Endothelial cell of umbilical vein (primary cell): ENCODE results near the gene RBM26. TPM values are rescaled to one million over a fixed set of nuclear protein-coding genes. Genes with fewer than 3 reads are reported as not detected.

Source experiments
- BruUV-seq: library from RNA; stranded (reverse); fragments of 400-500 nt; replicated peaks from 2 replicates; lab custom pipeline; 2021; lab: Mats Ljungman, UMichigan
- CTCF ChIA-PET: fragments of 300-600, 350-600 bp; sonication (Branson Sonifier 250); formaldehyde crosslinking; loops from one replicate; lab custom pipeline; 2021; ENCODE audit warnings: antibody characterized with exemption, inconsistent platforms; lab: Charles Lee
- POLR2A ChIA-PET: fragments of 300-600, 350-600 bp; sonication (Branson Sonifier 250); formaldehyde crosslinking; loops from one replicate; lab custom pipeline; 2021; ENCODE audit warnings: antibody characterized with exemption, inconsistent platforms; lab: Charles Lee
- DNase-seq: peaks from one replicate; pipeline ENCODE4 v3.0.0-alpha.2; 2011; ENCODE audit warnings: low read depth, low spot score
- FAIRE-seq: peaks from 2 replicates; lab custom pipeline; 2011; peaks lifted over from hg19 to GRCh38; lab: Jason Lieb, UNC
- H2AFZ ChIP-seq: 2 replicates; pipeline ENCODE4 v1.6.0; 2012; ENCODE audit warnings: low read depth, low read length, control low read depth, inconsistent platforms
- H3K27ac ChIP-seq: 2 replicates; pipeline ENCODE4 v1.5.1; 2011; ENCODE audit warnings: low read depth, mild to moderate bottlenecking, control low read depth, low read length, moderate library complexity; ENCODE audit not compliant: insufficient read depth
- H3K27me3 ChIP-seq, 2 experiments: 2 replicates each; pipeline versions ENCODE4 v1.6.0 to v1.6.1; 2011; ENCODE audit warnings: low read length in 2 of 2, mixed read lengths in 1 of 2; ENCODE audit not compliant: control insufficient read depth in 2 of 2, insufficient read depth in 2 of 2
- H3K36me3 ChIP-seq, 2 experiments: 2 replicates in 1 of 2; 3 replicates in 1 of 2; pipeline ENCODE4 v1.5.1; 2011; ENCODE audit warnings: low read length in 2 of 2, mild to moderate bottlenecking in 1 of 2, moderate library complexity in 1 of 2; ENCODE audit not compliant: control insufficient read depth in 2 of 2, insufficient read depth in 2 of 2; ENCODE audit errors: extremely low read depth in 1 of 2
- H3K4me1 ChIP-seq: 3 replicates; pipeline ENCODE4 v1.5.1; 2011; ENCODE audit warnings: mild to moderate bottlenecking, low read length; ENCODE audit not compliant: control insufficient read depth, insufficient read depth; ENCODE audit errors: extremely low read depth
- H3K4me2 ChIP-seq: 2 replicates; pipeline ENCODE4 v1.6.1; 2011; ENCODE audit warnings: low read length, control low read depth, mixed read lengths; ENCODE audit not compliant: insufficient read depth
- H3K4me3 ChIP-seq, 3 experiments: fragments of 200-600 bp in 1 of 3; sonication (generic), shearing (Covaris generic) in 1 of 3; replicated peaks in 1 of 3; 2 replicates each; pipeline ENCODE4 v1.5.1; 2011 to 2016; ENCODE audit warnings: control low read depth in 3 of 3, low read length in 3 of 3, mild to moderate bottlenecking in 2 of 3, inconsistent platforms in 1 of 3, low read depth in 1 of 3, moderate library complexity in 1 of 3; ENCODE audit not compliant: insufficient read depth in 1 of 3
- H3K79me2 ChIP-seq: 2 replicates; pipeline ENCODE4 v1.6.0; 2012; ENCODE audit warnings: low read length, inconsistent platforms; ENCODE audit not compliant: control insufficient read depth, insufficient read depth
- H3K9ac ChIP-seq: replicated peaks from 2 replicates; pipeline ENCODE3; 2011; ENCODE audit warnings: low read length, control low read depth; ENCODE audit not compliant: insufficient read depth; ENCODE audit errors: extremely low read depth
- H3K9me1 ChIP-seq: replicated peaks from 3 replicates; pipeline ENCODE4 v1.6.0; 2011; ENCODE audit warnings: mild to moderate bottlenecking, low read length; ENCODE audit not compliant: control insufficient read depth, insufficient read depth; ENCODE audit errors: extremely low read depth
- H3K9me3 ChIP-seq: replicated peaks from 2 replicates; pipeline ENCODE4 v1.5.1; 2012; ENCODE audit warnings: low read length, inconsistent platforms; ENCODE audit not compliant: control insufficient read depth, insufficient read depth
- H4K20me1 ChIP-seq: replicated peaks from 2 replicates; pipeline ENCODE3; 2011; ENCODE audit warnings: mild to moderate bottlenecking, low read length; ENCODE audit not compliant: control insufficient read depth, insufficient read depth; ENCODE audit errors: extremely low read depth
- CTCF ChIP-seq, 2 donors: IDR thresholded peaks; 1 replicate in 1 of 2; 2 replicates in 1 of 2; pipeline ENCODE4 v1.5.1; 2011; ENCODE audit warnings: low read length in 2 of 2, mild to moderate bottlenecking in 2 of 2, moderate library complexity in 2 of 2, control low read depth in 1 of 2, inconsistent platforms in 1 of 2, low read depth in 1 of 2; ENCODE audit not compliant: insufficient read depth in 1 of 2; ENCODE audit errors: extremely low read depth in 1 of 2
- EZH2 ChIP-seq: IDR thresholded peaks from 2 replicates; pipeline ENCODE4 v1.6.1; 2012; ENCODE audit warnings: borderline replicate concordance, low read depth, mild to moderate bottlenecking, moderate library complexity, low read length, inconsistent platforms; ENCODE audit not compliant: severe bottlenecking
- FOS ChIP-seq: IDR thresholded peaks from 2 replicates; pipeline ENCODE4 v1.6.1; 2011; ENCODE audit warnings: mild to moderate bottlenecking, low read length, moderate library complexity, borderline replicate concordance; ENCODE audit not compliant: insufficient read depth
- GATA2 ChIP-seq: IDR thresholded peaks from 2 replicates; pipeline ENCODE4 v1.7.0; 2011; ENCODE audit warnings: low read depth, mild to moderate bottlenecking, moderate library complexity, mixed read lengths, low read length; ENCODE audit not compliant: insufficient read length, insufficient read depth
- JUN ChIP-seq: IDR thresholded peaks from 2 replicates; pipeline ENCODE4 v1.6.1; 2011; ENCODE audit warnings: borderline replicate concordance, low read depth; ENCODE audit not compliant: insufficient read length, insufficient read depth
- MAX ChIP-seq: IDR thresholded peaks from 2 replicates; pipeline ENCODE4 v1.6.1; 2011; ENCODE audit not compliant: insufficient read depth, insufficient read length
- MYC ChIP-seq: IDR thresholded peaks from one replicate; pipeline ENCODE4 v1.6.1; 2011; ENCODE audit warnings: mild to moderate bottlenecking, low read depth, low read length
- POLR2A ChIP-seq: IDR thresholded peaks from 2 replicates; pipeline ENCODE4 v1.6.1; 2012; ENCODE audit warnings: low read depth, mild to moderate bottlenecking, control low read depth, low read length
- POLR2AphosphoS5 ChIP-seq: IDR thresholded peaks from 2 replicates; pipeline ENCODE4 v1.6.1; 2012; ENCODE audit warnings: low read depth, mild to moderate bottlenecking, control low read depth, low read length, moderate library complexity; ENCODE audit not compliant: insufficient read depth
- dilution Hi-C: fragments of 300-500 bp; cut with MboI; formaldehyde crosslinking; loops from one replicate; pipeline ENCODE4 v1.15.0; 2019; ENCODE audit warnings: low sequenced_read_pairs; ENCODE audit not compliant: extremely low pct_ligation_motif_present
- intact Hi-C: fragments of 100-400 bp; cut with micrococcal nuclease; formaldehyde crosslinking; loops from one replicate; pipeline ENCODE4 v1.10.0; 2022
- polyA plus RNA-seq, 4 experiments: library from polyadenylated mRNA; depleted of rRNA in 3 of 4; stranded (reverse) in 3 of 4; unstranded in 1 of 4; fragments of >200 nt; gene quantifications; 2 replicates each; pipeline versions ENCODE4 v1.2.1 to v1.2.3, GENCODE V29; 2011 to 2012; ENCODE audit warnings: missing spikeins in 1 of 4
- total RNA-seq: library from RNA; stranded (reverse); gene quantifications from 2 replicates; pipeline ENCODE4 v1.2.3, GENCODE V29; 2021

Gene RBM26
- total and polyA plus RNA-seq, 2 donors (not counting 3 experiments of a cell fraction or from before 2014, with no cell fraction given): 14.8 to 54.3 TPM

GRCh38 chr13:79392882-79393563 lies 13.0 kb downstream of the RBM26 start:
- H3K36me3 ChIP-seq: peaks cover 0 to 3% of the 10 kb centered on the region in 2 experiments

More at GRCh38 chr13:79392882-79393563, 13.0 kb downstream of the RBM26 start:
- Histone ChIP-seq H3K4me1 (peaks cover 18% of the 10 kb centered on the region), H3K4me2 (peak overlapping the region; percentile 6), H3K9ac (no peak overlapping the region), H4K20me1 (peaks cover 12% of the 10 kb centered on the region), H3K27me3 (no peaks in the 10 kb centered on the region), H3K9me1 (no peaks in the 10 kb centered on the region), H2AFZ (no peak overlapping the region), H3K79me2 (peaks cover 90% of the 10 kb centered on the region), H3K4me3 (no peak overlapping the region), H3K27ac (no peak overlapping the region), H3K9me3 (no peaks in the 10 kb centered on the region)
- FAIRE-seq: peak; percentile 8
- intact Hi-C loops: loop anchor here (5.0 kb wide), 5 partner anchors 81 to 1256 kb away; partner anchors contain the start of gene OBI1
- ChIA-PET CTCF (interaction anchor here (1.2 to 3.6 kb wide), 5 partner anchors 9 to 88 kb away, joined by 3 to 20 read pairs (median 6); partner anchors contain the start of gene NDFIP2), POLR2A (interaction anchor here (0.5 kb wide), 1 partner anchor 606 kb away, joined by 3 read pairs; no protein-coding TSS in a partner anchor)
- dilution Hi-C loops: no loop called here
- TF ChIP-seq MAX (no peak), MYC (no peak), CTCF (IDR thresholded peaks at IDR 0.05; ENCODE audit: extremely low read depth in 1 of 2, insufficient read depth in 1 of 2, low read depth in 1 of 2, low read length in 2 of 2) (no peak), POLR2A (no peak), EZH2 (no peak), JUN (no peak), GATA2 (peak; percentile 78), FOS (no peak), POLR2AphosphoS5 (peak; percentile 32)
- peak; percentile 58 for DNase-seq
- no TSS peak for BruUV-seq
